HUES6 (cell line): ENCODE data around the gene ADAMTS6.

Experiments
- H3K27ac ChIP-seq: 2 replicates; pipeline ENCODE4 v1.7.0; 2013; ENCODE audit warnings: low read depth, mild to moderate bottlenecking, low read length, inconsistent platforms
- H3K27me3 ChIP-seq: 2 replicates; pipeline ENCODE4 v1.6.1; 2013; ENCODE audit warnings: low read length; ENCODE audit not compliant: control insufficient read depth, insufficient read depth
- H3K36me3 ChIP-seq: 2 replicates; pipeline ENCODE4 v1.6.1; 2013; ENCODE audit warnings: low read length; ENCODE audit not compliant: control insufficient read depth, insufficient read depth
- H3K4me1 ChIP-seq: 2 replicates; pipeline ENCODE4 v1.6.1; 2013; ENCODE audit warnings: low read length; ENCODE audit not compliant: control insufficient read depth, insufficient read depth
- H3K4me3 ChIP-seq: 2 replicates; pipeline ENCODE4 v1.5.1; 2013; ENCODE audit warnings: low read depth, low read length
- H3K9ac ChIP-seq: one replicate; pipeline ENCODE4 v1.6.1; 2013; ENCODE audit warnings: mild to moderate bottlenecking, low read length
- H3K9me3 ChIP-seq: 2 replicates; pipeline ENCODE4 v1.6.1; 2013; ENCODE audit warnings: low read depth, low read length; ENCODE audit not compliant: control insufficient read depth, insufficient read depth

Gene ADAMTS6

GRCh38 chr5:65203746-65204145 lies 278.0 kb downstream of the ADAMTS6 start:
- no peaks in the 10 kb centered on the region for H3K36me3 ChIP-seq
- H3K27me3 ChIP-seq = no peaks in the 10 kb centered on the region
- H3K4me1 ChIP-seq = no peaks in the 10 kb centered on the region
- no peak overlapping the region for H3K27ac ChIP-seq
- no peak overlapping the region for H3K4me3 ChIP-seq
- H3K9ac ChIP-seq = no peak overlapping the region
- H3K9me3 ChIP-seq = no peaks in the 10 kb centered on the region

- no peak overlapping the region for H3K4me3 ChIP-seq
- H3K4me1 ChIP-seq = peaks cover 6% of the 10 kb centered on the region; the same call in 1 of the 2 replicates
- H3K27ac ChIP-seq = no peak overlapping the region
- H3K9me3 ChIP-seq = no peaks in the 10 kb centered on the region
- H3K9ac ChIP-seq = no peak overlapping the region
- H3K27me3 ChIP-seq = no peaks in the 10 kb centered on the region
- H3K36me3 ChIP-seq = no peaks in the 10 kb centered on the region
Observed at GRCh38 chr5:65199993-65200675, 281.6 kb downstream of the ADAMTS6 start.

DNA sequence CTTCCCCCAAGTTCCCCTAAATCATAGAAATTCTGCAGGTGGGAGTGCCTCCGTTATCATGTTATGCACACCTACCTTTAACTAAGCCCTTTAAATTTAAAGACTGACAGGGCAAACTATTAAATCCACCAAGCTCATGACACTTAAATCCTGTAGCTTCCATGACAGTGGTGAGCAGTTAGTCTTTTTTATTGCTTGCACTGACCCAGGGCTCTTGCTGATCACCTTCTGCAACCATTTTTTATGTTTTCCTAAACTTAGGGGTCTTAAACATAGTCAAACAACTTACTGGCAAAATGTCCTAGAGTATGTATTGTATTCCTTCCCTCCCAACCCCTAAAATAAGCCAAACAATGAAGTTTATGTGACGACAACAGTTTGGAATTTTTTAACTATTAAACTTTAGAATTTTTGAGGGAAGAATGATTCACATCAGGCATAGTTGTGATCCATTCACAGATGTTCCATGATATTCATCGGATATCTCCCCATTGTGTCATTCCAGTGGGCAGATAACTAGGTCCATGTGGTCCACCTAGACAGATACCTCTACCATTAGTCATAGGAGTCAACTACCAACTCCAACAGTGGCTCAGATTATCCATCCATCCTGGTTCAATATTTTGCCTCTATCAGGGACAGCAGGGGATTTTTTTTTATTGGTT lies 283.1 kb downstream of the ADAMTS6 start:
- H3K36me3 ChIP-seq = no peaks in the 10 kb centered on the region
- H3K4me3 ChIP-seq = no peak overlapping the region
- no peak overlapping the region for H3K27ac ChIP-seq
- peaks cover 6% of the 10 kb centered on the region; the same call in 1 of the 2 replicates for H3K4me1 ChIP-seq
- H3K9ac ChIP-seq = no peak overlapping the region
- no peaks in the 10 kb centered on the region for H3K9me3 ChIP-seq
- H3K27me3 ChIP-seq = no peaks in the 10 kb centered on the region

DNA sequence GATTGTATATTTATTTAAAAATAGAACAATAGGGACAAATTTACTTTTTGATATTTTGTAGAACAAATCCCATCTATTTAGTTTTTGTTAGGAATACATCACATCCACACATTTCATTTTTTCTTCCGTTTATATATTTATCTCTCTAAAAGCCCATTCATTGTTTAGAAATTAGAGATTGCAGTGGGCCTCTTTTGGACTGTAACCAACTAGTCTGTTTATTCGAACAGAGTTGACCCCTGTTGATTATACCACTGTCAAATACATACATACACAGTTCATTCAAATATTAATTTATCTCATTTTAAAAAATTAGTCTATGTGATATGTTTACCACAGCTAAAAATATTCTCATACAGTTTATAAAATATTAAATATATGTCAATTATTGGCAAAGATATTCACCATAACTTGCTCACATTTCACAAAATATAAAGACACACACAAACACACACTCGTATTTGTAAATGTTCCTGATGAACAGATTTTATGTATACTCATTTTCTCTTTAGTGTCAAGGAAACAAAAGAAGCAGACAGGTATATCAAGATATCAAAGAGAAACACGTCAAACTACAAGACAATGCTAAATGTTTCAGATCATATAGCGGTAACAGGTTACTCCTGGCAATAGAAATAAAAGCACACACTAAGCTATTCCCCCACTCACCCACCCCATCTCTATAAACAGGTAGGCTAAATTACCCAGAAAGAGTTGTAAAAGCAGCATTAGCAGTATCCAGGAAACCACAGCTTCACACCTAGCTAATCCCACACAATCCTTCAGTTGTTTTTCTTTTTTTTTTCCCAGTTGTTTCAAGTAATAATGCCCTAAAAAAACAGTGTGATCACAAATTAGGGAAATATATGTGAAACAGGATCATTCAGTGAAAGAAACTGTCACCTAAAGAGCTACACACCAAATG lies 283.9 kb downstream of the ADAMTS6 start:
- Histone ChIP-seq H3K4me3 (no peak overlapping the region), H3K27ac (no peak overlapping the region), H3K9me3 (no peaks in the 10 kb centered on the region), H3K4me1 (peaks cover 6% of the 10 kb centered on the region; the same call in 1 of the 2 replicates), H3K9ac (no peak overlapping the region), H3K36me3 (no peaks in the 10 kb centered on the region), H3K27me3 (no peaks in the 10 kb centered on the region)

DNA sequence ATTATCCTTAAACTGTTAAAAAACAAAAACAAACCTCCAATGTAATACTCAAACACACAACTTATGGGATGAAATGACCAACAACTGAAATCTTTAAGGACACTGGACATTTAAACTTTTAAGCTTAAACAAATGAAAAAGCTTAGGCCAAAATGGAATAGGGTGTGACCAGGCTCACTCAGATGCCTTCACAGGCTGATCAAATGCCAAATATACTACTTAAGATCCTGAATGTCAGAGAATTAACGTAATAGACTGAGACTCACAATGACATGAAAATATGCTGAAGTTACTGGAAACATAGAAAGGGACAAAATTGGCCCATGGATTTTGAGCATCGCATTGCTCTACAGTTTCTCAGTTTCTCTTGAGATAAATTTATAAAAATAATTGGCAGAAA lies 286.8 kb downstream of the ADAMTS6 start:
- Histone ChIP-seq H3K9ac (no peak overlapping the region), H3K9me3 (no peaks in the 10 kb centered on the region), H3K27ac (no peak overlapping the region), H3K27me3 (no peaks in the 10 kb centered on the region), H3K4me1 (peaks cover 6% of the 10 kb centered on the region; the same call in 1 of the 2 replicates), H3K36me3 (no peaks in the 10 kb centered on the region), H3K4me3 (no peak overlapping the region)

GRCh38 chr5:65192331-65192730 lies 289.4 kb downstream of the ADAMTS6 start:
- Histone ChIP-seq H3K9me3 (no peaks in the 10 kb centered on the region), H3K9ac (no peak overlapping the region), H3K27ac (no peak overlapping the region), H3K36me3 (no peaks in the 10 kb centered on the region), H3K27me3 (no peaks in the 10 kb centered on the region), H3K4me1 (no peaks in the 10 kb centered on the region), H3K4me3 (no peak overlapping the region)

DNA sequence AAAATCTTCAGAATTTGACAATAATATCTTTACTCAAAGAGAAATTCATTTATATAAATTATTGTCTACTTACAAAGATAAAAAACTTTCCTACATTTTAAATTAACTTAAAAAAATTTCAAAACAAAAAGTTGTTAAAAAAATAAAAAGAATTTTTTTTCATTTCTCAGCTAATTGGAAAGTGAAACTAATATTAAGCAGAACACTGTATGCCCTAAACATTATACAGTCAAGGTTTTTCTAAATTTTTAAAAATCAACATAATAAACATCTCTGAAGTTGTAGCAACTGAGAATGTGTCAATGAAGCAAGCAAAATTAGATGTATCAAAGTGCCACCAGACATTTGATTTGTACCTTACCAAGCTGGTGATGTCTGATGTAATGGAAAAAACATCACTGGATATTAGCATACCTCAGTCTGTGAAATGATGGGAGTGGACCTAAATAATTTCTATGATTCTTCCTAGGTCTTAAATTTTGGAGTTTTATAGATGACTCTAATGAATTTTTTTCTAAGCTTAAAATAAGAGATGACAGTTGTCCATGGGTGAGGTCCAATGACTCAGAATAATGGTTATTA lies 290.1 kb downstream of the ADAMTS6 start:
- Histone ChIP-seq H3K9me3 (no peaks in the 10 kb centered on the region), H3K36me3 (no peaks in the 10 kb centered on the region), H3K4me3 (no peak overlapping the region), H3K27me3 (no peaks in the 10 kb centered on the region), H3K27ac (no peak overlapping the region), H3K9ac (no peak overlapping the region), H3K4me1 (no peaks in the 10 kb centered on the region)

GRCh38 chr5:65190328-65191053 lies 291.2 kb downstream of the ADAMTS6 start:
- no peak overlapping the region for H3K9ac ChIP-seq
- H3K27ac ChIP-seq = no peak overlapping the region
- no peaks in the 10 kb centered on the region for H3K9me3 ChIP-seq
- H3K27me3 ChIP-seq = no peaks in the 10 kb centered on the region
- no peaks in the 10 kb centered on the region for H3K36me3 ChIP-seq
- no peak overlapping the region for H3K4me3 ChIP-seq
- H3K4me1 ChIP-seq = no peaks in the 10 kb centered on the region

GRCh38 chr5:65186646-65187227 lies 295.0 kb downstream of the ADAMTS6 start:
- H3K4me1 ChIP-seq = peaks cover 14% of the 10 kb centered on the region
- no peaks in the 10 kb centered on the region for H3K27me3 ChIP-seq
- no peaks in the 10 kb centered on the region for H3K9me3 ChIP-seq
- H3K36me3 ChIP-seq = no peaks in the 10 kb centered on the region
- H3K27ac ChIP-seq = no peak overlapping the region
- no peak overlapping the region for H3K4me3 ChIP-seq
- no peak overlapping the region for H3K9ac ChIP-seq

- Histone ChIP-seq H3K4me3 (no peak overlapping the region), H3K27ac (no peak overlapping the region), H3K27me3 (no peaks in the 10 kb centered on the region), H3K36me3 (no peaks in the 10 kb centered on the region), H3K9ac (no peak overlapping the region), H3K9me3 (no peaks in the 10 kb centered on the region), H3K4me1 (peaks cover 14% of the 10 kb centered on the region)
Observed at GRCh38 chr5:65185468-65185867, 296.3 kb downstream of the ADAMTS6 start.
